Measurements from ENCODE around the gene RCOR1. TPM values are rescaled to one million over a fixed set of nuclear protein-coding genes. Genes with fewer than 3 reads are reported as not detected.

The RCOR1 gene
- total RNA-seq, 4 donors from 2014 or later, result 11.6 to 15.6 (median 14.0) TPM

DNA sequence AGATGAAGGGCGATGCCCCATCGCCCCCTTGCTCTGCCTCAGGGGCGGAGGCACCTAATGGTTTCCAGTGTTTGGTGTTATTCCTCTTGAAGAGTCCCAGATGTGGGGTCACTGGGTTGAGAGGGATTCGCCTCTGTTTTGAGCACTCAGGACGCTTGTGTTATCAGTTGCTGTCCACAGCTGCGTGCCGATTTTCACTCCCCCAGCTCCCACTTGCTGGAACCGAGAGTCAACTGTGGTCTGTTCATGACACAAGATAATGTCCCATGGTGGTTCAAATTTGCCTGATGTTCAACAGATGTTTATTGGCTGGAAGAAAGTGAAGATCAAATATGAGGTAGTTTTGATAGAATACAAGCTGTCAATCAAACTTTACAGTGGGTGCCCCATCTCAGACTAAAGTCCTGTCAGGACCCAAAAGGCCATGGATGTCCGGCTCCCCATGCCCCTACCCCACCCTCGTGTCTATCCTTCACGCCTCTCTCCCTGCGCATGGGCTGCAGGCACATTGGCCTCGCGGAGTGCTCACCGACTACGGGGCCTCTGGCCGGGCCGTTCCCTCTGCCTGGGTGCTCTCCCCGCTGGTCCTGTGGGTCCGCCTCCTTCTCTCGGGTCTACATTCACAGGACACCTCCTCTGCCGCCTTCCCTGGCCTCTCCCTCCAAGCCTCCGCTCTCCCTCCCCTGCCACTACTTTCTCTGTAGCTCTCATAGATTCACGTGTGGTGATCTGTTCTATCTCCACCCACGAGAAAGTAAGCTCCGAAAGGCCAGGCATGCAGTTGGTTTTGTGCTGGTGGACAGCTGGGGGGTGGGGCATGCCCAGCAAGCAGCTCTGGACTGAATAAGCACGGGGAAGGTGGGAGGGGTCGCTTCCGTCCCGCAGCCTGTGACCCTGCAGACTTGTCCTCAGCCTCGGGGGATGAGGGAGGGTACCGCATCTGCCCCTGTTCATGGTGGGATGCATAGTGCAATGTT, 178.0 kb downstream of the RCOR1 start:
- no peak overlapping the region for H3K4me3 ChIP-seq
- TF ChIP-seq POLR2A (IDR thresholded peaks at IDR 0.05) (no peak), POLR2AphosphoS5 (IDR thresholded peaks at IDR 0.05) (no peak), EP300 (IDR thresholded peaks at IDR 0.05) (no peak)
- TF ChIP-seq, protein P1, sequence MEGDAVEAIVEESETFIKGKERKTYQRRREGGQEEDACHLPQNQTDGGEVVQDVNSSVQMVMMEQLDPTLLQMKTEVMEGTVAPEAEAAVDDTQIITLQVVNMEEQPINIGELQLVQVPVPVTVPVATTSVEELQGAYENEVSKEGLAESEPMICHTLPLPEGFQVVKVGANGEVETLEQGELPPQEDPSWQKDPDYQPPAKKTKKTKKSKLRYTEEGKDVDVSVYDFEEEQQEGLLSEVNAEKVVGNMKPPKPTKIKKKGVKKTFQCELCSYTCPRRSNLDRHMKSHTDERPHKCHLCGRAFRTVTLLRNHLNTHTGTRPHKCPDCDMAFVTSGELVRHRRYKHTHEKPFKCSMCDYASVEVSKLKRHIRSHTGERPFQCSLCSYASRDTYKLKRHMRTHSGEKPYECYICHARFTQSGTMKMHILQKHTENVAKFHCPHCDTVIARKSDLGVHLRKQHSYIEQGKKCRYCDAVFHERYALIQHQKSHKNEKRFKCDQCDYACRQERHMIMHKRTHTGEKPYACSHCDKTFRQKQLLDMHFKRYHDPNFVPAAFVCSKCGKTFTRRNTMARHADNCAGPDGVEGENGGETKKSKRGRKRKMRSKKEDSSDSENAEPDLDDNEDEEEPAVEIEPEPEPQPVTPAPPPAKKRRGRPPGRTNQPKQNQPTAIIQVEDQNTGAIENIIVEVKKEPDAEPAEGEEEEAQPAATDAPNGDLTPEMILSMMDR (IDR thresholded peaks at IDR 0.05), result no peak
- H3K4me1 ChIP-seq, result peaks cover 0 to 11% (median 0%) of the 10 kb centered on the region in 3 donors
- no peaks in the 10 kb centered on the region for H3K27me3 ChIP-seq
- no peaks in the 10 kb centered on the region for H3K36me3 ChIP-seq
- no peak overlapping the region for H3K27ac ChIP-seq
- 40 to 72% methylated on average over 1 to 19 of the region's 32 CpGs for WGBS, 2 donors (ENCODE audit: low coverage in 1 of 2)
- H3K9me3 ChIP-seq, result no peaks in the 10 kb centered on the region
- no peak for ATAC-seq

DNA sequence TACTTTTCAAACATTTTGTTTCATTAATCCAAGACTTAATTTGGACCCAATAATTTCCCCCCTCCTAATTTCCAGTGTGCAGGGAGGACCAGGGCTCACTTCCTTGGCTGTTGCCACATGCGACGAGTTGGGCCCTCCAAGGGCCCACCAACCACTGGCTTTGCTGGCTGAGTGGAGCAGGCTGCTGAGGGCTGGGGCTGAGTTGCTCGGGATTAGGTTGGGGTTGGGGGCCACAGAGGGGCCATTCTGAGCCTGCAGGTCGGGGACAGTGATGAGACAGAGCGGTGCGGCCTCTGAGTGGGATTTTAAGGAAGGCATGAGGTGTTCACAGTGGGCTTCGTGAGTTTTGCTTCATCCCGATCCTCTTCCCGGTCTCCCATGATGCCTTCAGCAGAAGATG, 178.7 kb downstream of the RCOR1 start:
- no peak overlapping the region for H3K27ac ChIP-seq
- TF ChIP-seq POLR2A (IDR thresholded peaks at IDR 0.05), result no peak
- TF ChIP-seq, protein P1 (IDR thresholded peaks at IDR 0.05), result no peak
- no peak for TF ChIP-seq POLR2AphosphoS5 (IDR thresholded peaks at IDR 0.05)
- no peak for TF ChIP-seq EP300 (IDR thresholded peaks at IDR 0.05)
- 82% methylated on average over 3 of the region's 9 CpGs; no CpG with 5 or more reads in 1 of the 2 donors for WGBS, 2 donors (ENCODE audit: low coverage in 1 of 2)
- H3K4me1 ChIP-seq, result peaks cover 0 to 17% (median 0%) of the 10 kb centered on the region in 3 donors
- H3K4me3 ChIP-seq, result no peak overlapping the region
- H3K27me3 ChIP-seq, result no peaks in the 10 kb centered on the region
- no peaks in the 10 kb centered on the region for H3K36me3 ChIP-seq
- no peaks in the 10 kb centered on the region for H3K9me3 ChIP-seq
- no peak for ATAC-seq

DNA sequence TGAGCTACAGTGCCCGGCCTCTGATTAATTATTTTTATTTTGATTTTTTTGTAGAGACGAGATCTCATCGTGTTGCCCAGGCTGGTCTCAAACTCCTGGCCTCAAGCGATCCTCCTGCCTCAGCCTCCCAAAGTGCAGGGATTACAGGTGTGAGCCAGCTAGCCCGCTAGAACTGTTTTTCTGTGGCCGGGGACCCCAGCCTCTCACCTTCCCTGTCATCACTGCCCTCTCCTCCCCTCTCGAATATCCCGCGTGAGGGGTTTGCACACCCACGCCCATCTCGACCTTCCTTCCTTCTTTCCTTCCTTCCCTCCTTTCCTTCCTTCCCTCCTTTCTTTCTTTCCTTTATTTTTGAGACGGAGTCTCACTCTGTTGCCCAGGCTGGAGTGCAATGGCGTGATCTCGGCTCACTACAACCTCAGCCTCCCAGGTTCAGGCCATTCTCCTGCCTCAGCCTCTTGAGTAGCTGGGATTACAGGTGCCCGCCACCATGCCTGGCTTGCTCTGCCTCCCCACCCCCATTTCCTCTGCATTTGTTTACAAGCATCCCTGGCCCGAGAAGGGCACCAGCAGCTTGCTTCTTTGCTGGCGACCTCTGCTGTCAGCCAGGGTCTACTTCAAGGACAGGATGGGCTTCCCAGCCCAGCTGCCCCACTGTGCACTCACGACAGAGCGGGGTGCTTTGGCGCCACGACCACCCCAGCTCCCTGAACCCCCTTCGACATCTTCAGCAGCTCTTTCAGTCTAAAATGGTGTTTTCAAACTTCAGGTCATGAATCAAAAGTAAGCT, 180.5 kb downstream of the RCOR1 start:
- no peak overlapping the region for H3K27ac ChIP-seq
- no peaks in the 10 kb centered on the region for H3K27me3 ChIP-seq
- TF ChIP-seq EP300 (IDR thresholded peaks at IDR 0.05) (no peak), POLR2AphosphoS5 (IDR thresholded peaks at IDR 0.05) (no peak)
- no peak overlapping the region for H3K4me3 ChIP-seq
- no peak for ATAC-seq
- no peaks in the 10 kb centered on the region for H3K9me3 ChIP-seq
- peaks cover 0 to 24% (median 0%) of the 10 kb centered on the region in 3 donors for H3K4me1 ChIP-seq
- WGBS, 2 donors (ENCODE audit: low coverage in 1 of 2), result 57 to 78% methylated on average over 6 to 13 of the region's 22 CpGs
- no peaks in the 10 kb centered on the region for H3K36me3 ChIP-seq

DNA sequence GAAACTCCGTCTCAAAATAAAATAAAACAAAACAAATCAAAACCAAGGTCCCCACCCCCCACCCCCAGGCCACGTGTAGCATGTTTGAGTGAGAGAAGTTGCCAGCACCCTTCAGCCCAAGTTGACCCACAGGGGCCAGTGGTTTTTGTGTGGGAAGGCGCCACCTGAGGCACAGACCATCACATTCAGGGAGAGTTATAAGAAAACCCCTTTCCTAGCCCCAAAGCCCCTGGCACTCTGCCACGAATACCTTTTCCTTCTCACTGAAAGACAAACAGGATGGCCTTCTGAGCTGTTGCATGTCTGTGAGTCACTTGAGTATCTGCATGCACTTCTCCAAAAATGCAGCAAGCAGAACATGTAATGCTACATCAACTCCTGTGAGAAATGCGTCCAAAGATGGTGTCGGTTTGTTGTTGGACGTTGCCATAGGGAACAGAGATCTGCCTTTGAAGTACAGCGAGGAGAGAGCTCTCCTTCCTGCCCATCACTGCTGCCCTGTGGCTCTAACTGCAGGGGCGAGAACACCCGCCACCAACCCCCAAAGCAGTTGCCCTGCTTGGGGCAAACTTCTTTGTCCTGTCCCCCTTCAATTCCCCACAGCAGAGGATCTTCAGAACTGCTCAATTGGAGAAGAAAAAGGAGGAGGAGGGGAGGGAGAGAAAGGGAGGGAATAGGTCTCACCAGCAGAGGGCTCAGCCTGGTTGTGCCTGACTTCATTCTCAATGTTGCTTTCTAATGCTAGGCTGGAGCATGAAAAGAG, 182.1 kb downstream of the RCOR1 start:
- no peaks in the 10 kb centered on the region for H3K36me3 ChIP-seq
- no peak for TF ChIP-seq POLR2AphosphoS5 (IDR thresholded peaks at IDR 0.05)
- TF ChIP-seq EP300 (IDR thresholded peaks at IDR 0.05), result no peak
- TF ChIP-seq, protein P1 (IDR thresholded peaks at IDR 0.05), result peak in 3 of 4 experiments; percentile 69 to 78 (median 72)
- peak overlapping the region in 3 of 4 donors; percentile 64 to 83 (median 82) for H3K27ac ChIP-seq
- 11 to 29% methylated on average over 3 to 7 of the region's 10 CpGs for WGBS, 2 donors (ENCODE audit: low coverage in 1 of 2)
- no peaks in the 10 kb centered on the region for H3K27me3 ChIP-seq
- H3K4me1 ChIP-seq, result peaks cover 0 to 40% (median 6%) of the 10 kb centered on the region in 3 donors
- H3K4me3 ChIP-seq, result no peak overlapping the region
- peak; percentile 46 for ATAC-seq
- H3K9me3 ChIP-seq, result no peaks in the 10 kb centered on the region
